ENCODE results near the gene IRX1.

The IRX1 gene

GRCh38 chr5:3601911-3602782, 6.5 kb downstream of the IRX1 start:
- no peak overlapping the region for H3K4me3 ChIP-seq (ENCODE audit: low read depth in 1 of 2, low read length in 2 of 2)
- H3K4me1 ChIP-seq (ENCODE audit: insufficient read depth, low read length), result peaks cover 3% of the 10 kb centered on the region
- peaks cover 9 to 79% of the 10 kb centered on the region in 2 donors for H3K27me3 ChIP-seq (ENCODE audit: control insufficient read depth in 1 of 2, insufficient read depth in 2 of 2, low read length in 2 of 2)
- H3K36me3 ChIP-seq (ENCODE audit: insufficient read depth, low read length), result no peaks in the 10 kb centered on the region
- no peaks in the 10 kb centered on the region for H3K9me3 ChIP-seq (ENCODE audit: low read length)
- no peak overlapping the region for H3K27ac ChIP-seq (ENCODE audit: low read depth, low read length)
- no peak overlapping the region for H3K9ac ChIP-seq (ENCODE audit: low read length)

- H3K27me3 ChIP-seq (ENCODE audit: control insufficient read depth in 1 of 2, insufficient read depth in 2 of 2, low read length in 2 of 2), result peaks cover 9 to 71% of the 10 kb centered on the region in 2 donors
- no peak overlapping the region for H3K27ac ChIP-seq (ENCODE audit: low read depth, low read length)
- H3K4me3 ChIP-seq (ENCODE audit: low read depth in 1 of 2, low read length in 2 of 2), result no peak overlapping the region
- H3K9ac ChIP-seq (ENCODE audit: low read length), result no peak overlapping the region
- H3K9me3 ChIP-seq (ENCODE audit: low read length), result no peaks in the 10 kb centered on the region
- no peaks in the 10 kb centered on the region for H3K36me3 ChIP-seq (ENCODE audit: insufficient read depth, low read length)
- H3K4me1 ChIP-seq (ENCODE audit: insufficient read depth, low read length), result peaks cover 3% of the 10 kb centered on the region
Observed at GRCh38 chr5:3602785-3603502, 7.3 kb downstream of the IRX1 start.

GRCh38 chr5:3604501-3604900, 8.9 kb downstream of the IRX1 start:
- Histone ChIP-seq H3K4me3 (ENCODE audit: low read depth in 1 of 2, low read length in 2 of 2) (no peak overlapping the region), H3K9me3 (ENCODE audit: low read length) (no peaks in the 10 kb centered on the region), H3K36me3 (ENCODE audit: insufficient read depth, low read length) (no peaks in the 10 kb centered on the region), H3K27me3 (ENCODE audit: control insufficient read depth in 1 of 2, insufficient read depth in 2 of 2, low read length in 2 of 2) (peaks cover 9 to 68% of the 10 kb centered on the region in 2 donors), H3K9ac (ENCODE audit: low read length) (no peak overlapping the region), H3K27ac (ENCODE audit: low read depth, low read length) (no peak overlapping the region), H3K4me1 (ENCODE audit: insufficient read depth, low read length) (peaks cover 3% of the 10 kb centered on the region)

GRCh38 chr5:3605298-3606010, 9.8 kb downstream of the IRX1 start:
- no peaks in the 10 kb centered on the region for H3K36me3 ChIP-seq (ENCODE audit: insufficient read depth, low read length)
- peaks cover under 1% of the 10 kb centered on the region for H3K4me1 ChIP-seq (ENCODE audit: insufficient read depth, low read length)
- no peaks in the 10 kb centered on the region for H3K9me3 ChIP-seq (ENCODE audit: low read length)
- H3K27me3 ChIP-seq (ENCODE audit: control insufficient read depth in 1 of 2, insufficient read depth in 2 of 2, low read length in 2 of 2), result peaks cover 9 to 58% of the 10 kb centered on the region in 2 donors
- no peak overlapping the region for H3K27ac ChIP-seq (ENCODE audit: low read depth, low read length)
- H3K9ac ChIP-seq (ENCODE audit: low read length), result no peak overlapping the region
- H3K4me3 ChIP-seq (ENCODE audit: low read depth in 1 of 2, low read length in 2 of 2), result no peak overlapping the region

- no peaks in the 10 kb centered on the region for H3K4me1 ChIP-seq (ENCODE audit: insufficient read depth, low read length)
- H3K4me3 ChIP-seq (ENCODE audit: low read depth in 1 of 2, low read length in 2 of 2), result no peak overlapping the region
- H3K9ac ChIP-seq (ENCODE audit: low read length), result no peak overlapping the region
- no peaks in the 10 kb centered on the region for H3K9me3 ChIP-seq (ENCODE audit: low read length)
- H3K27me3 ChIP-seq (ENCODE audit: control insufficient read depth in 1 of 2, insufficient read depth in 2 of 2, low read length in 2 of 2), result peaks cover 7 to 50% of the 10 kb centered on the region in 2 donors
- no peak overlapping the region for H3K27ac ChIP-seq (ENCODE audit: low read depth, low read length)
- H3K36me3 ChIP-seq (ENCODE audit: insufficient read depth, low read length), result no peaks in the 10 kb centered on the region
Observed at GRCh38 chr5:3606121-3606831, 10.6 kb downstream of the IRX1 start.

- H3K27ac ChIP-seq (ENCODE audit: low read depth, low read length), result no peak overlapping the region
- H3K27me3 ChIP-seq (ENCODE audit: control insufficient read depth in 1 of 2, insufficient read depth in 2 of 2, low read length in 2 of 2), result peaks cover 0 to 36% of the 10 kb centered on the region in 2 donors
- no peak overlapping the region for H3K4me3 ChIP-seq (ENCODE audit: low read depth in 1 of 2, low read length in 2 of 2)
- no peak overlapping the region for H3K9ac ChIP-seq (ENCODE audit: low read length)
- H3K36me3 ChIP-seq (ENCODE audit: insufficient read depth, low read length), result no peaks in the 10 kb centered on the region
- no peaks in the 10 kb centered on the region for H3K9me3 ChIP-seq (ENCODE audit: low read length)
- no peaks in the 10 kb centered on the region for H3K4me1 ChIP-seq (ENCODE audit: insufficient read depth, low read length)
Observed at GRCh38 chr5:3607541-3608181, 12.0 kb downstream of the IRX1 start.

- no peaks in the 10 kb centered on the region for H3K9me3 ChIP-seq (ENCODE audit: low read length)
- no peak overlapping the region for H3K4me3 ChIP-seq (ENCODE audit: low read depth in 1 of 2, low read length in 2 of 2)
- no peaks in the 10 kb centered on the region for H3K36me3 ChIP-seq (ENCODE audit: insufficient read depth, low read length)
- no peaks in the 10 kb centered on the region for H3K4me1 ChIP-seq (ENCODE audit: insufficient read depth, low read length)
- peaks cover 0 to 22% of the 10 kb centered on the region in 2 donors for H3K27me3 ChIP-seq (ENCODE audit: control insufficient read depth in 1 of 2, insufficient read depth in 2 of 2, low read length in 2 of 2)
- H3K27ac ChIP-seq (ENCODE audit: low read depth, low read length), result no peak overlapping the region
- no peak overlapping the region for H3K9ac ChIP-seq (ENCODE audit: low read length)
Observed at GRCh38 chr5:3609120-3609681, 13.6 kb downstream of the IRX1 start.

GRCh38 chr5:3612591-3613042, 17.0 kb downstream of the IRX1 start:
- no peak overlapping the region for H3K9ac ChIP-seq (ENCODE audit: low read length)
- H3K4me1 ChIP-seq (ENCODE audit: insufficient read depth, low read length), result no peaks in the 10 kb centered on the region
- no peak overlapping the region for H3K4me3 ChIP-seq (ENCODE audit: low read depth in 1 of 2, low read length in 2 of 2)
- H3K27me3 ChIP-seq (ENCODE audit: control insufficient read depth in 1 of 2, insufficient read depth in 2 of 2, low read length in 2 of 2), result peaks cover 0 to 6% of the 10 kb centered on the region in 2 donors
- H3K9me3 ChIP-seq (ENCODE audit: low read length), result no peaks in the 10 kb centered on the region
- no peaks in the 10 kb centered on the region for H3K36me3 ChIP-seq (ENCODE audit: insufficient read depth, low read length)
- no peak overlapping the region for H3K27ac ChIP-seq (ENCODE audit: low read depth, low read length)

- H3K9me3 ChIP-seq (ENCODE audit: low read length), result no peaks in the 10 kb centered on the region
- no peak overlapping the region for H3K9ac ChIP-seq (ENCODE audit: low read length)
- H3K4me1 ChIP-seq (ENCODE audit: insufficient read depth, low read length), result no peaks in the 10 kb centered on the region
- H3K27me3 ChIP-seq (ENCODE audit: control insufficient read depth in 1 of 2, insufficient read depth in 2 of 2, low read length in 2 of 2), result peaks cover 0 to under 1% of the 10 kb centered on the region in 2 donors
- no peak overlapping the region for H3K27ac ChIP-seq (ENCODE audit: low read depth, low read length)
- H3K36me3 ChIP-seq (ENCODE audit: insufficient read depth, low read length), result no peaks in the 10 kb centered on the region
- no peak overlapping the region for H3K4me3 ChIP-seq (ENCODE audit: low read depth in 1 of 2, low read length in 2 of 2)
Observed at GRCh38 chr5:3613726-3614125, 18.1 kb downstream of the IRX1 start.

GRCh38 chr5:3615217-3615616, 19.6 kb downstream of the IRX1 start:
- Histone ChIP-seq H3K4me3 (ENCODE audit: low read depth in 1 of 2, low read length in 2 of 2) (no peak overlapping the region), H3K27ac (ENCODE audit: low read depth, low read length) (no peak overlapping the region), H3K27me3 (ENCODE audit: control insufficient read depth in 1 of 2, insufficient read depth in 2 of 2, low read length in 2 of 2) (no peaks in the 10 kb centered on the region), H3K9me3 (ENCODE audit: low read length) (no peaks in the 10 kb centered on the region), H3K9ac (ENCODE audit: low read length) (no peak overlapping the region), H3K36me3 (ENCODE audit: insufficient read depth, low read length) (no peaks in the 10 kb centered on the region), H3K4me1 (ENCODE audit: insufficient read depth, low read length) (no peaks in the 10 kb centered on the region)

Data from muscle layer of colon (tissue), 2 donors.